ENCODE data around the gene ATE1.

ATE1 gene

GRCh38 chr10:121914661-121915060, 13.2 kb downstream of the ATE1 start:
- no peak for DNase-seq (ENCODE audit: low spot score)
- in situ Hi-C loops (cut with MboI; ENCODE audit: low sequenced_read_pairs, unreplicated experiment) = no loop called here
- no peak for TF ChIP-seq CTCF (IDR thresholded peaks at IDR 0.05; ENCODE audit: borderline replicate concordance, control extremely low read depth, extremely low read depth, insufficient read depth, missing control alignments)

- DNase-seq (ENCODE audit: low spot score) = no peak
- TF ChIP-seq CTCF (IDR thresholded peaks at IDR 0.05; ENCODE audit: borderline replicate concordance, control extremely low read depth, extremely low read depth, insufficient read depth, missing control alignments) = no peak
- in situ Hi-C loops (cut with MboI; ENCODE audit: low sequenced_read_pairs, unreplicated experiment) = no loop called here
These were observed 16.5 kb downstream of the ATE1 start for GRCh38 chr10:121911421-121911697.

- in situ Hi-C loops (cut with MboI; ENCODE audit: low sequenced_read_pairs, unreplicated experiment) = no loop called here
- no peak for TF ChIP-seq CTCF (IDR thresholded peaks at IDR 0.05; ENCODE audit: borderline replicate concordance, control extremely low read depth, extremely low read depth, insufficient read depth, missing control alignments)
- DNase-seq (ENCODE audit: low spot score) = peak; percentile 51
These were observed 17.0 kb downstream of the ATE1 start for GRCh38 chr10:121910673-121911420.

GRCh38 chr10:121904888-121905287, 22.9 kb downstream of the ATE1 start:
- no peak for TF ChIP-seq CTCF (IDR thresholded peaks at IDR 0.05; ENCODE audit: borderline replicate concordance, control extremely low read depth, extremely low read depth, insufficient read depth, missing control alignments)
- no peak for DNase-seq (ENCODE audit: low spot score)
- in situ Hi-C loops (cut with MboI; ENCODE audit: low sequenced_read_pairs, unreplicated experiment) = no loop called here

DNA sequence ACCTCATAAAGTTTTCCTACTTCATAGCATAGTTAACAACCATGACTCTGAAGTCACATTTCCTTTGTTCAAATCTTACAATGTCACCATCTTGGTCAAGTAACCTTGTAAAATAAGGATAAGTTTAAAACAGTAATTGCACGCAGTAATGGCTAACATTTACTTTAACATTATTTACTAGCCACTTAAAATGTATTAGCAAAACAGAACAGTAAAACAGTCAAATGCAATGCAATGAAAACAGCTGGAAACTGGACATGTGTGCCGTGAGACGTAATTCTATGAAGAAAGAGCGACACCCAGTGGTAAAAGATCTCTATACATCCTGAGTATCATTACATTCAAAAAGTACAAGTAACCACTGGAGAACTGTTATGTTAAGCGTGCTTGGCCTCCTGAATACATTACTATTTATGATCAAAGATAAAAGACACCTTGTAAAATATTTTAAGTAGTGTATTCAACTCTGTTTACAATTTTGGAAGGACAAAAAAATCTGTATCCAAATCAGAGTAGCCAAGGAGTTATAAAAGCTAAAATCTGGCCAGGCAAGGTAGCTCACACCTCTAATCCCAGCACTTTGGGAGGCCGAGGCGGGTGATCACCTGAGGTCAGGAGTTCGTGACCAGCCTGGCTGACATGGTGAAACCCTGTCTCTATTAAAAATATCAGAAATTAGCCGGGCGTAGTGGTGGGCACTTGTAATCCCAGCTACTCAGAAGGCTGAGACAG, 27.2 kb downstream of the ATE1 start:
- in situ Hi-C loops (cut with MboI; ENCODE audit: low sequenced_read_pairs, unreplicated experiment) = no loop called here

DNA sequence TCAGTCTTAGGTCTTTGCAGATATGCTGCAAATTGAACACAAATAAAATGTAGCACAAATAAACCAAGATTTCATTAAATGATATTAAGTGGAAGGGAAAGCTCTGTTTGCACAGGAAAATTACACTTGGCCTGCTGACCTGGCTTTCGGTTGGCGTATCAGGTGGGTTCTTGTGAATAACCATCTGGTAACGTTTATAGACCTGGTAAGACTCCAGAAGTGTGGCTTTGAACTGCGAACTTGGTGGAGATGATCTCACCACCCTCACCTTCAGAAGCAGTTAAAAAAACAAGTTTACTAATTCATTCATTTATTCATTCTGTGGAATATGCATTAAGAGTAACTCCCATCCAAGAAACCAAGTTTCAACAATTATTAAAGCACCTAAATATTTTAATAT, 28.1 kb downstream of the ATE1 start:
- no peak for DNase-seq (ENCODE audit: low spot score)
- no peak for TF ChIP-seq CTCF (IDR thresholded peaks at IDR 0.05; ENCODE audit: borderline replicate concordance, control extremely low read depth, extremely low read depth, insufficient read depth, missing control alignments)
- in situ Hi-C loops (cut with MboI; ENCODE audit: low sequenced_read_pairs, unreplicated experiment) = no loop called here

More for the DNA sequence above, 27.2 kb downstream of the ATE1 start:
- DNase-seq (ENCODE audit: low spot score) = peak; percentile 67
- TF ChIP-seq CTCF (IDR thresholded peaks at IDR 0.05; ENCODE audit: borderline replicate concordance, control extremely low read depth, extremely low read depth, insufficient read depth, missing control alignments) = peak; percentile 57

All from GM13976 (cell line).